ENCODE measurements around the gene UBE2N.
A peak's percentile ranks its signal among the peaks of the same experiment; 100 is the strongest.
"Not testable (repeated sequence)": the region's sequence is repeated elsewhere in the genome, so short reads cannot be mapped to it uniquely, and the experiment has no call there.

UBE2N gene

DNA sequence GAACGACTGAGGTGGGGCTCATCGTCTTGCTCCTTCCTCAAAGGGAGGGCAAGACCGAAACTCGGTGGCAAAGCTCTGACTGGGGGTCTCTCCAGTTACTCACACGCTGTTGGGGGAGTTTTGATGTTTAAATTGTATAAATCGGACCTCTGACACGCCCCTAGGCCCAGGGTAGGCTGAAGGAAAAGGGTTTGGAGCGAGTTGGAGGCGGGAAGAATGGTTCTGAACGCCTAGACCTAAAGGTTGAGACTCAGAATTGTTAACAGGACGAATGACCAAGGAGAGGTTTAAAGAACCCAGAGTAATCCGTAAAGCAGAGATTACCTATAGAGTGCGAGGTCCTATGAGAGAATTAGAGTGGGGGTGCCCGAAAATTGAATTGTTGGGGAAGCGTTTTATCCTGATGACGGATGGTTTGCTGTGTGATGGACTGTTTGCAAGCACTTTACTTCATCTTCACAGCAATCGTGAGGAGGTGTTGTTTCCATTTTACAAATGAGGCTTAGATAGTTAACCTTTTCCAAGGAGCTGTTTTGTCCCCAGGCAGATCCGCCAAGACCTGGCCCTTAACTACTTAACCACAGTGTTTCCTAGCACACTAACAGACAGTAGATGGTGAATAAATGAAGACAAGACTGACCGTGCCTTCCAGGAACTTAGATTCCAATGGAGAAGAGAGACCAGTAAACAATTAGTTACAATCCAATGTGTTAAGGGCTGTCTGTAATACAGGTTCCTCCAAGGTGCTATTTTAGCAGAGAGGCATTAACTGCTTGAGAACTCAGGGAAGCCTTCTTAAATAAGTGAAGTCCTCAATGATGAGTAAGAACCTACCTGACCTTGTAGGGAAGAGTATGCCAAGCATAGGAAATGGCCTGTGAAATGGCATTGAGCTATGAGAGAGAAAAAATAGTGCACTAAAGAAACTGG, 929 bp upstream of the UBE2N start:
- no peak for DNase-seq

DNA sequence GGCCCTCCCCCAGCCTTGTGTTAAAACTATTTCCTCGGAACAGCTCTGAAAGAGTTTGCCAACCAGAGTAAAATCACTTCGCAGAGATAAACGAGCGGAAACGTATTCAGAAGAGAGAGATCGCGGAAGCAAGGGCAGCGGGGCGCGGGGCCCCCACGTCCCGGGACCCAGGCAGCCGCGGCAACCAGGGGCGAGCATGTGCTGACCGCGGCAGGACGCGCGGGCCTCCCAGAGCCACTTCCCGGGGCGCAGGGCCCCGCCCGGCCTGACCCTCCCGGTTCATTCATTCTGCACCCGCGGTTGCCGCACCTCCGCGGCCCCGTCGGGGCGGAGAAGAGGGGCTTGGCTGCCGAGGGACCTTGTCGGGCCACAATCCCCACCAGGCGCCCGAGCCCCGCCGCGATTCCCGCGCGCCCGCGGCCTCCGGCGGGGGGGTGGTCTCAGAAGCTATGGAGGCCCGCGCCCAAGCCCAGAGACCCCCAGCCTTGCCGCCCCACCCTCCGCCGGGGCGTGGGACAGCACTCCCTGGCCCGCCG, 598 bp downstream of the UBE2N start:
- peak; percentile 26 for DNase-seq

GRCh38 chr12:93440043-93440835, 1.5 kb downstream of the UBE2N start:
- DNase-seq: no peak

GRCh38 chr12:93438266-93439050, 3.3 kb downstream of the UBE2N start:
- DNase-seq: no peak

- no peak for DNase-seq
These were observed 7.4 kb downstream of the UBE2N start for GRCh38 chr12:93434256-93434865.

DNA sequence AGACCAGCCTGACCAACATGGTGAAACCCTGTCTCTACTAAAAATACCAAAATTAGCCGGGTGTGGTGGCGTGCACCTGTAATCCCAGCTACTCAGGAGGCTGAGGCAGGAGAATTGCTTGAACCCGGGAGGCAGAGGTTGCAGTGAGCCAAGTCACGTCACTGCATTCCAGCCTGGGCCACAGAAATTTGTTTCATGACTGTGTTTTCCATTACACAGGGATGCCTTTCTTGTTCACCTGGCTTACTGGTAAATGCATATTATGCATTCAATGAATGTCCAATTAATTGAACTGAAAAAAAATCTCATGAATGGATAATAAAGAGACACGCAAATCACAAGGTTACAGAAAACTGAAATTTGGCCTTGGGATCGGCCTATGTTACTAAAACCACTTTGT, 9.7 kb downstream of the UBE2N start:
- DNase-seq: not testable (repeated sequence)

DNA sequence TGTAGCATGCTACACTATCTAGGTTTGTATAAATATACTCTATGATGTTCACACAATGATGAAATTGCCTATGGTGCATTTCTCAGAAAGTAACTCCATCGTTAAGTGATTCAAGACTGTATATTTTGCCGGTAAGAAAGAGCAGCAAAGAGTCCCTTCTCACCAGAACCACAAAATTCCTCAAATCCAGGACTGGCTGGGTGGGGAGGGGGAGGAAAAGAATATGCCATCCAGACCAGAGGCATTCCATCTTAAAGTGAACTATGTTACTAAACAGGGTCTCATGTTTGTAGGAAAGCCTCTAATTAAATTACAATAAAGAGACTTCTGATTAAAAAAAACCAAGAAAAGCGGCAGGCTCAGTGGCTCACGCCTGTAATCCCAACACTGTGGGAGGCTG, 11.5 kb downstream of the UBE2N start:
- no peak for DNase-seq

DNA sequence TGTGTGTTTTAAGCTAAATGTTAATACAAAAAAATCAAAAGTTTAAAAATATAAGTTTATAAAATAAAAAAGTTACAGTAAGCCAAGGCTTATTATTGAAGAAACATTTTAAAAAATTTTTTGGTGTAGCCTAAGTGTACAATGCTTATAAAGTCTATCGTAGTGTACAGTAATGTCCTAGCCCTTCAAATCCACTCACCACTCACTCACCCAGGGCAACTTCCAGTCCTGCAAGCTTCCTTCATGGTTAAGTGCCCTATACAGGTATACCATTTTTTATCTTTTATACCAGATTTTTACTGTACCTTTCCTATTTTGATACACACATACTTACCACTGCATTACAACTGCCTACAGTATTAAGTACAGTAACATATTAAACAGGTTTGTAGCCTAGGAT, 11.9 kb downstream of the UBE2N start:
- DNase-seq: no peak

DNA sequence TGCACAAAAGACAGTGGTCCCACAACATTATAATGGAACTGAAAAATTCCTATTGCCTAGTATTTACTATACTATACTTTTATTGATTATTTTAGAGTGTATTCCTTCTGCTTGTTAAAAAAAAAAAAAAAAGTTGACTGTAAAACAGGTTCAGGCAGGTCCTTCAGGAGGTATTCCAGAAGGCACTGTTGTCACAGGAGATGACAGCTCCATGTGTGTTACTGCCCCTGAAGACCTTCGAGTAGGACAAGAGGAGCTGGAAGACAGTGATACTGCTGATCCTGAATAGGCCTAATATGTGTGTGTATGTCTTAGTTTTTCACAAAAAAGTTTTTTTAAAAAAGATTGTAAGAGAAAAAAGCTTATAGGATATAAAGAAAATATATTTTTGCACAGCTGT, 12.3 kb downstream of the UBE2N start:
- DNase-seq: no peak

- no peak for DNase-seq
These were observed 13.8 kb downstream of the UBE2N start for GRCh38 chr12:93427779-93428564.

- no peak for DNase-seq
These were observed 15.3 kb downstream of the UBE2N start for GRCh38 chr12:93426412-93426805.

- DNase-seq: no peak
These were observed 15.9 kb downstream of the UBE2N start for GRCh38 chr12:93425736-93426411.

- no peak for DNase-seq
These were observed 19.7 kb downstream of the UBE2N start for GRCh38 chr12:93422050-93422449.

DNA sequence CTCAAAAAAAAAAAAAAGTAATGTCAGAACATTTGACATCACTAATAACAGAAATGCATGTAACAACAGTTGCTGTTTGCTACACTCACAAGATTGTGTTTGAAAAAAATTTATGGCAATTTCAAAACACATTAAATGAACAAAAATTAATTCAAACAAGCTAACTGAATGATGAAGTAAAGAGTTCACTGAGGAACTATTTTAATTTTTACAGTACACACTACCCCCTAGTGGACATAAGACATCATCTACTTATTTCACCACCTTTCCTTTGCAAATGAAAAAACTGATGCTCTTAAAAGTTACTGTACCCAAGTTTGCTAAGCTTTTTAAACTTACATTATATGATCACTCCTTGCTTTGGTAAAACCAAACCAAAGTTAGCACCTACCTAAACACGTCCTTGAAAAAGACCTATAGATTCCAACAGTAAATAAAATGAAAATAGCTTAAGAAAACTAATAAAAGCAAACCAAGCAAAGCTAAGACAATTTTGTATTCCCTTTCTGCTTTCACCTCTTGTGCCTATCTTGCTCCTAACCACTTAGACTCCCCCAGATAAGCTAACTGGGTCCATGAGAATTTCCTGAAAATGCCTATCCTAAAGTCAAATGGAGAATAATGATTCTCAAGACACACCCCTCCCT, 22.2 kb downstream of the UBE2N start:
- peak; percentile 39 for DNase-seq

DNA sequence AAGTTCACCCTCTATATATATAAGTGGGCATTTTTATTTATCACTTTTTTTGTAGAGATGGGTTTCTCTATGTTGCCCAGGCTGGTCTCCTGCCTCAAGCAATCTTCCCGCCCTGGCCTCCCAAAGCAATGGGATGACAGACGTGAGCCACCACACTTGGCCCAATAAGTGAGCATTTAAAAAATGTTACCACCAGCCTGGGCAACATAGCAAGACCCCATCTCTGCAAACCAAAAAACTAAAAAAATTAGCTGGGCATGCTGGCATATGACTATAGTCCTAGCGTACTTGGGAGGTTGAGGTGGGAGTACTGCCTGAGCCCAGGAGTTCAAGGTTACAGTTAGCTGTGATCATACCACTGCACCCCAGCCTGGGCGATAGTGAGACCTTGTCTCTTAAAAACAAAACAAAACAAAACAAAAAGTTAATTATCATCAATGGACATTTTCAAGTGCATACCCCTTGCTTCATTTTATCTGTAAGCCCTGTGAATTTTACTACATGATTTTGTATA, 23.7 kb downstream of the UBE2N start:
- DNase-seq: no peak

DNA sequence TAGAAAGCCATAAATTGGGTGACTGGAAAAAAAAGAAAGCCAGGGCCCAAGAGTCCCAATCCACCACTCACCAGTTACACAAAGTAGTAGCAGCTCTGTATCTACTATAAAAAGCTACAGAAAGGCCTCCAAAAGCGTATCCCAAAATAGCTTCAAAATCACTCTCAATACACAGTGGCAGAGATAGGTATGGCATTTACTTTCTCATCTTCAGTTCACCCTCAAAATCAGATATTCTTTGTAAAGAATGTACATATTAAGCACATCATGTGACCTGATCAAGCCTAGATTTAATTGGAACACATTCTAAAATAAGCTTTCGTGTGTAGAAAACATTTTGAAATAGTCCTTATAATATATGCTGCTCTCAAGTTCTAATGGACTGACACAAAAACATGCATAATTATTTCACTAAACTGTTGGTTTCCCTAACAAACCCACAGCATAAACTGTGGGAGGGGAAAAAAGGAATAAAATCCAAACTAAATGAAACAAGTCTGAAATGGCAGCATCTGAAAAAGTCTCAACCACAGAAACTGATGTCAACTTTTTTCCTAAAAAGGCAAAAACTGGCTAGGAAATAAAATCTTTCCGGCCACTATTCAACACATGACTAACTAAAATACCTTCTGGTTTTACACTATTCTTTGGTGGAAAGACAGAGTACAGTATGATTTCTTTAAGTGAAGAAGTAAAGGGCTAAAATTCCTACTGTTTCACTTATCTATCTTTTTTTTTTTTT, 25.9 kb downstream of the UBE2N start:
- DNase-seq: no peak

GRCh38 chr12:93413064-93413463, 28.7 kb downstream of the UBE2N start:
- no peak for DNase-seq

DNA sequence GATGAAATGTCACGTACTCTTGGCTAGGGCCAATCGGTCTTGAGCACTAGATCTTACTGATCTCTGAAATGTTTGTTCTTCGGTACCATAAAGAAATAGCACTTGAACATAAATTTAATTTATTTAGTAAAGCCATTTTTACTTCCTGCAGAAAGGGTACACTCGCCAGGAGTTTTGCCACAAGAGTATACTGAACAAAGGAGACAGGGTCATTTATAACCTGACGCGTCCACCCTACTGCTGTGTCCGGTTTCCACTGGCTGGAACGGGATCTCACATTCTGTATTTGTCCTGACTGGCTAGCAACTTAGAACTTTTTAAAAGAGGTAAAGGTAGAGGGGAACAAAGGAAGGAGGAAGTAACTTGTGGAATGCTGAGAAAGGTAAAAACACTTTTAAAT, 29.4 kb downstream of the UBE2N start:
- not testable (repeated sequence) for DNase-seq

- not testable (repeated sequence) for DNase-seq
These were observed 30.7 kb downstream of the UBE2N start for GRCh38 chr12:93411060-93411459.

Measured in NCI-H345 (cell line).